GM19395 (cell line): ENCODE measurements around the gene SCAMP3.

Experiments
- ATAC-seq: cut with Tn5 transposase; IDR thresholded peaks from one replicate; pipeline ENCODE4 v1.9.1; 2021; ENCODE audit warnings: mild to moderate bottlenecking, moderate library complexity; ENCODE audit not compliant: unreplicated experiment

The SCAMP3 gene

GRCh38 chr1:155207806-155208540 is 54.2 kb downstream of the SCAMP3 start, which contains the start of gene THBS3:
Gene THBS3 (minus strand): TSS chr1:155207897. CDS start chr1:155207876, 21 bp downstream.
- ATAC-seq: no peak

GRCh38 chr1:155206891-155207805 is 55.0 kb downstream of the SCAMP3 start:
- ATAC-seq: no peak
